Upper lobe of left lung (tissue), 4 donors: ENCODE measurements around the gene GLTP.

Experiments
- CTCF ChIP-seq, 6 experiments: fragments of 450-650 bp in 4 of 6; fragments of 200-600 bp in 2 of 6; sonication (generic) in 2 of 6; IDR thresholded peaks; one replicate each; pipeline ENCODE4 v1.5.1; 2016 to 2019; ENCODE audit warnings: antibody characterized with exemption in 6 of 6
- POLR2A ChIP-seq, 4 donors: fragments of 450-650 bp; IDR thresholded peaks; one replicate each; pipeline ENCODE4 v1.5.1; 2016 to 2017; ENCODE audit warnings: antibody characterized with exemption in 4 of 4, mild to moderate bottlenecking in 2 of 4
- POLR2AphosphoS5 ChIP-seq, 2 donors: sonication (generic); formaldehyde crosslinking; IDR thresholded peaks; one replicate each; pipeline ENCODE4 v1.5.1; 2017; ENCODE audit warnings: antibody characterized with exemption in 2 of 2

- TF ChIP-seq CTCF (IDR thresholded peaks at IDR 0.05) = no peak
- TF ChIP-seq POLR2A (IDR thresholded peaks at IDR 0.05) = no peak
- no peak for TF ChIP-seq POLR2AphosphoS5 (IDR thresholded peaks at IDR 0.05)
Measured at GRCh38 chr12:109894939-109895338, 14.6 kb upstream of the GLTP start.
